GM12878 (cell line): ENCODE data around the gene GUCA1A. TPM values are rescaled to one million over a fixed set of nuclear protein-coding genes. Genes with fewer than 3 reads are reported as not detected.

Source experiments
- ATAC-seq: fragments of 200-7000 bp; cut with Tn5 transposase; 3 replicates; pipeline ENCODE4 v1.9.1; 2020; ENCODE audit warnings: mild to moderate bottlenecking, moderate library complexity
- BruUV-seq: library from RNA; stranded (reverse); fragments of 400-500 nt; replicated peaks from 2 replicates; lab custom pipeline; 2021; lab: Mats Ljungman, UMichigan
- CTCF ChIA-PET: fragments of 300-600 bp; sonication (Branson Sonifier 250); formaldehyde crosslinking; extraction: SDS; loops from one replicate; lab custom pipeline; 2021; ENCODE audit warnings: inconsistent platforms; lab: Yijun Ruan, JAX
- POLR2A ChIA-PET: fragments of 350-600 bp; formaldehyde crosslinking; extraction: SDS; loops from one replicate; lab custom pipeline; 2021; ENCODE audit warnings: inconsistent platforms; lab: Charles Lee
- RAD21 ChIA-PET: fragments of 300-600 bp; sonication (Branson Sonifier 250); formaldehyde crosslinking; loops from one replicate; lab custom pipeline; 2023; ENCODE audit warnings: antibody characterized with exemption; ENCODE audit not compliant: unreplicated experiment; lab: Charles Lee
- SMC1A ChIA-PET: fragments of 300-600 bp; sonication (Branson Sonifier 250); formaldehyde crosslinking; loops from one replicate; lab custom pipeline; 2023; ENCODE audit not compliant: unreplicated experiment, uncharacterized antibody; lab: Charles Lee
- DNase-seq: peaks from one replicate; pipeline ENCODE4 v3.0.0-alpha.2; 2011; ENCODE audit warnings: low read depth, low spot score
- FAIRE-seq: peaks from 3 replicates; lab custom pipeline; 2011; peaks lifted over from hg19 to GRCh38; lab: Jason Lieb, UNC
- H2AFZ ChIP-seq: 2 replicates; pipeline ENCODE4 v1.6.0; 2011; ENCODE audit warnings: low read depth, low read length, control low read depth; ENCODE audit not compliant: control insufficient read depth
- H3K27ac ChIP-seq: 2 replicates; pipeline ENCODE4 v1.5.1; 2011; ENCODE audit warnings: control low read depth; ENCODE audit not compliant: control insufficient read depth, insufficient read depth
- H3K27me3 ChIP-seq, 2 experiments: replicated peaks in 1 of 2; 2 replicates each; pipeline versions ENCODE4 v1.6.0 to v1.6.1; 2011; ENCODE audit warnings: low read length in 1 of 2; ENCODE audit not compliant: control insufficient read depth in 2 of 2, insufficient read depth in 2 of 2
- H3K36me3 ChIP-seq, 2 experiments: 2 replicates each; pipeline ENCODE4 v1.5.1; 2011; ENCODE audit warnings: low read length in 1 of 2; ENCODE audit not compliant: control insufficient read depth in 2 of 2, insufficient read depth in 2 of 2
- H3K4me1 ChIP-seq: 2 replicates; pipeline ENCODE4 v1.6.1; 2011; ENCODE audit warnings: mild to moderate bottlenecking, low read length, moderate library complexity, mixed read lengths; ENCODE audit not compliant: control insufficient read depth, insufficient read depth
- H3K4me2 ChIP-seq: 2 replicates; pipeline ENCODE4 v1.6.0; 2011; ENCODE audit warnings: control low read depth; ENCODE audit not compliant: control insufficient read depth, insufficient read depth
- H3K4me3 ChIP-seq: fragments of 200-600 bp; sonication (generic); 2 replicates; pipeline ENCODE4 v1.5.1; 2016
- H3K79me2 ChIP-seq: 2 replicates; pipeline ENCODE4 v1.6.0; 2011; ENCODE audit warnings: low read length; ENCODE audit not compliant: control insufficient read depth, insufficient read depth
- H3K9ac ChIP-seq: 2 replicates; pipeline ENCODE4 v1.8.0; 2011; ENCODE audit warnings: low read length, control low read depth, mixed read lengths; ENCODE audit not compliant: control insufficient read depth, insufficient read depth
- H3K9me3 ChIP-seq: replicated peaks from 3 replicates; pipeline ENCODE4 v1.5.1; 2011; ENCODE audit warnings: mild to moderate bottlenecking, low read length; ENCODE audit not compliant: control insufficient read depth, insufficient read depth
- H4K20me1 ChIP-seq: 2 replicates; pipeline ENCODE4 v1.6.0; 2011; ENCODE audit not compliant: control insufficient read depth, insufficient read depth
- ASH2L ChIP-seq: fragments of 300-600, 200-600 bp; sonication (generic); IDR thresholded peaks from 2 replicates; pipeline ENCODE4 v1.6.1; 2017; ENCODE audit warnings: low read depth, mild to moderate bottlenecking, borderline replicate concordance
- CBFB ChIP-seq: IDR thresholded peaks from 2 replicates; pipeline ENCODE4 v1.6.1; 2016; ENCODE audit warnings: antibody characterized with exemption, low read depth
- CHD4 ChIP-seq: fragments of 200-600 bp; sonication (generic); IDR thresholded peaks from 2 replicates; pipeline ENCODE4 v1.6.1; 2016; ENCODE audit warnings: mild to moderate bottlenecking
- GABPA ChIP-seq: IDR thresholded peaks from 2 replicates; pipeline ENCODE4 v1.6.1; 2014; ENCODE audit warnings: antibody characterized with exemption, low read depth, mild to moderate bottlenecking, inconsistent platforms
- HDAC2 ChIP-seq: fragments of 200-600 bp; sonication (generic); IDR thresholded peaks from 2 replicates; pipeline ENCODE4 v1.6.1; 2017
- IRF4 ChIP-seq: IDR thresholded peaks from 2 replicates; pipeline ENCODE4 v1.6.1; 2011; ENCODE audit warnings: low read depth, low read length
- MYB ChIP-seq: fragments of 150-350 bp; IDR thresholded peaks from 2 replicates; pipeline ENCODE4 v1.6.1; 2014; ENCODE audit warnings: mild to moderate bottlenecking, low read depth, low read length, borderline replicate concordance
- NFYA ChIP-seq: IDR thresholded peaks from 2 replicates; pipeline ENCODE4 v1.6.1; 2011; ENCODE audit warnings: low read depth, mild to moderate bottlenecking, low read length, improper control_type of control experiment, borderline replicate concordance
- POLR2A ChIP-seq: IDR thresholded peaks from 2 replicates; pipeline ENCODE4 v1.6.1; 2011; ENCODE audit warnings: low read depth, mild to moderate bottlenecking, low read length
- POU2F2 ChIP-seq: IDR thresholded peaks from 3 replicates; pipeline ENCODE4 v1.6.1; 2011; ENCODE audit warnings: low read depth, mild to moderate bottlenecking, low read length, borderline replicate concordance
- RAD51 ChIP-seq: fragments of 450-650 bp; IDR thresholded peaks from 2 replicates; pipeline ENCODE4 v1.6.1; 2016; ENCODE audit warnings: moderate library complexity, mild to moderate bottlenecking, inconsistent platforms
- SRF ChIP-seq, 2 experiments: IDR thresholded peaks; 2 replicates each; pipeline ENCODE4 v1.6.1; 2011; ENCODE audit warnings: low read depth in 2 of 2, low read length in 2 of 2, mild to moderate bottlenecking in 1 of 2, moderate library complexity in 1 of 2
- TCF12 ChIP-seq: IDR thresholded peaks from 2 replicates; pipeline ENCODE4 v1.6.1; 2011; ENCODE audit warnings: low read depth, mild to moderate bottlenecking, low read length
- ZNF687 ChIP-seq: fragments of 450-650 bp; IDR thresholded peaks from 2 replicates; pipeline ENCODE4 v1.6.1; 2017; ENCODE audit warnings: mild to moderate bottlenecking, moderate library complexity
- WGBS: methylation state at CpG from one replicate; pipeline ENCODE4 v1.1.6; 2016; ENCODE audit warnings: low lambda C conversion rate; ENCODE audit not compliant: insufficient replicate concordance, insufficient coverage; ENCODE audit errors: missing lambda C conversion rate; 5-methylcytosine and 5-hydroxymethylcytosine counted together
- in situ Hi-C: fragments of 300-500 bp; cut with MboI; formaldehyde crosslinking; loops from 9 replicates; pipeline ENCODE4 v1.14.3; 2018; ENCODE audit warnings: mixed read lengths
- intact Hi-C: fragments of 100-400 bp; cut with micrococcal nuclease; formaldehyde crosslinking; loops from one replicate; pipeline ENCODE4 v1.14.2; 2022; ENCODE audit not compliant: unreplicated experiment
- polyA plus RNA-seq, 11 experiments: library from polyadenylated mRNA; depleted of rRNA in 4 of 11; unstranded in 6 of 11; stranded (reverse) in 5 of 11; fragments of >200 nt; fragmentation: Nextera tagmentation in 4 of 11; fragmentation: Illumina TruSeq in 1 of 11; extraction: Ambion mirVana in 4 of 11; extraction: Trizol in 1 of 11; gene quantifications; 1 replicate in 1 of 11; 2 replicates in 10 of 11; pipeline versions ENCODE4 v1.2.1 to v1.2.3, GENCODE V29; 2011 to 2016; ENCODE audit warnings: inconsistent platforms in 2 of 11, missing spikeins in 2 of 11, low read depth in 1 of 11
- total RNA-seq, 4 experiments: library from RNA; depleted of rRNA in 3 of 4; stranded (reverse); fragments of >200 nt in 3 of 4; fragmentation: Illumina TruSeq in 1 of 4; extraction: Trizol in 1 of 4; gene quantifications; 2 replicates each; pipeline versions ENCODE4 v1.2.1 to v1.2.3, GENCODE V29; 2013 to 2021
- TF ChIP-seq, protein P1 (sequence below): IDR thresholded peaks from 2 replicates; pipeline ENCODE4 v1.6.1; 2012; ENCODE audit warnings: low read depth, low read length, improper control_type of control experiment

Gene GUCA1A
- total and polyA plus RNA-seq, 10 of the 15 experiments (the other 5 are each of a cell fraction or from before 2014, with no cell fraction given): not detected

DNA sequence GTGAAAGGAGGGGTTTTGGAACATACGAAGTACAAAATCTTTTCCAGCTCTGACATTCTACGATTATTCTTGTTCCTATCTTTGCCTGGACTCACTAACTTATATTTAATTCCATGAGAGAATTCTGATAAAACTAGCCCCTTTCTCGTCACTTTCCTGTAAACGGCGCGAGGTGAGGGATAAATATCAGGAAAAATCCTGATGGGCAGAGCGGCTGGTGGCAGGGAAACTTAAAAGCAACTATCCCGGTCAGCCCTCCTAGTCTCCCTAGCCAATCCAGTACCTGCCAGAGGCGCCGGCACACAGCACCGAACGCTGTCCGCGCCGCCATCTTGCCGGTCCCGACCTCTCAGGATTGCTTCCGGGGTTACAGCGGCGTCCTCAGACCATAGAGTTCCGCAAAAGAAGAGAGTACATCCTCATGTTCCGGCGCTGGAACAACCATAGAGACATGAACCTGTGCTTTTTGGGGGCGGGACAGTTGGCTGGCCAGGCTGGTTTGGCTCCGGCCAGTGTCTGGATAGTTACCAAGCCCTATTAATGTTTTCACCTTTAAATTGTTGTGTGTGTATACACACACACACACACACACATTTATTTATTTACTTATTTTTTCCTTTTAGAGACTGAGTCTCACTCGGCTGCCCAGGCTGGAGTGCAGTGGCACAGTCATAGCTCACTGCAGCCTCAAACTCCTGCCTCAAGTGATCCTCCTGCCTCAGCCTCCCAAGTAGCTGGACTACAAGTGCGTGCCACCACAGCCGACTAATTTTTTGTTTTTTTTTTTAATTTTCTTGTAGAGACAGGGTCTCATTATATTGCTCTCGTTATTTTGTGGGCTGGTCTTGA, 44.6 kb downstream of the GUCA1A start, which contains the start of gene MRPS10:
Gene MRPS10 (minus strand): TSS at position 343 of the 849 bp plus-strand sequence. CDS start 12 bp downstream, at position 331.
- in situ Hi-C loops: no loop called here
- intact Hi-C loops: loop anchor here (2.0 to 5.0 kb wide), 2 partner anchors 297 to 330 kb away; partner anchors contain the start of genes BYSL and MED20
- POLR2A ChIA-PET: interaction anchor here (0.5 to 1.1 kb wide), 5 partner anchors 30 to 301 kb away, joined by 3 to 6 read pairs (median 3); partner anchors contain the start of genes BYSL and MED20
- Histone ChIP-seq H3K9ac (peak within 1 kb of the TSS; percentile 79), H3K4me3 (peak within 1 kb of the TSS; percentile 85), H3K27me3 (no peaks in the 10 kb centered on the region), H3K9me3 (no peaks in the 10 kb centered on the region), H3K36me3 (peaks cover 0 to 6% of the 10 kb centered on the region in 2 experiments; a peak in 1 of 4 replicates), H3K4me2 (peak within 1 kb of the TSS; percentile 70), H3K4me1 (peaks cover 5% of the 10 kb centered on the region; the same call in 1 of the 2 replicates), H2AFZ (peak within 1 kb of the TSS; percentile 75), H3K79me2 (peaks cover 12% of the 10 kb centered on the region), H4K20me1 (no peaks in the 10 kb centered on the region), H3K27ac (peak within 1 kb of the TSS; percentile 65)
- FAIRE-seq: peak; percentile 97
- peak; percentile 98 for ATAC-seq
- TSS peak; percentile 76 for BruUV-seq
- CTCF ChIA-PET: interaction anchor here (0.8 to 7.8 kb wide), 11 partner anchors 8 to 436 kb away, joined by 3 to 68 read pairs (median 4); partner anchors contain the start of genes BYSL and MED20
- DNase-seq: peak; percentile 74
- WGBS: 4% methylated on average over 29 of the region's 29 CpGs
- RAD21 ChIA-PET: interaction anchor here (0.8 to 4.6 kb wide), 4 partner anchors 173 to 330 kb away, joined by 3 to 28 read pairs (median 4); partner anchors contain the start of genes BYSL and MED20
- SMC1A ChIA-PET: interaction anchor here (0.7 to 1.5 kb wide), 7 partner anchors 12 to 321 kb away, joined by 3 to 5 read pairs (median 4); partner anchors contain the start of genes BYSL and MED20
- no peak for TF ChIP-seq NFYA
- TF ChIP-seq CBFB: peak; percentile 63; the same call in 1 of the 2 replicates
- peak; percentile 73; the same call in 1 of the 2 replicates for TF ChIP-seq ZNF687
- peak; percentile 97 for TF ChIP-seq POLR2A
- TF ChIP-seq IRF4: no peak
- no peak for TF ChIP-seq HDAC2
- TF ChIP-seq ASH2L: peak; percentile 85; the same call in 1 of the 2 replicates
- TF ChIP-seq GABPA: peak; percentile 98
- TF ChIP-seq RAD51: no peak
- TF ChIP-seq TCF12: no peak; the same call in 1 of the 2 replicates
- TF ChIP-seq MYB: no peak
- no peak for TF ChIP-seq CHD4
- 0 out of 4 replicates have a peak, but pooled peaks of 1 of the 2 experiments have one; percentile 26 for TF ChIP-seq SRF (IDR thresholded peaks at IDR 0.05; ENCODE audit: low read depth in 2 of 2, low read length in 2 of 2)
- TF ChIP-seq, protein P1, sequence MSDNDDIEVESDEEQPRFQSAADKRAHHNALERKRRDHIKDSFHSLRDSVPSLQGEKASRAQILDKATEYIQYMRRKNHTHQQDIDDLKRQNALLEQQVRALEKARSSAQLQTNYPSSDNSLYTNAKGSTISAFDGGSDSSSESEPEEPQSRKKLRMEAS: 0 out of 2 replicates have a peak, but pooled peaks have one; percentile 39
- TF ChIP-seq POU2F2: peak; percentile 87; the same call in 2 of the 3 replicates
